Ovary (tissue), 9 donors: ENCODE data around the gene ANKRD23. TPM values are rescaled to one million over a fixed set of nuclear protein-coding genes. Genes with fewer than 3 reads are reported as not detected.

Experiments used
- DNase-seq, 5 donors: peaks; one replicate each; pipeline ENCODE4 v3.0.0-alpha.2; 2019 to 2020
- H3K27ac ChIP-seq, 2 donors: fragments of 200-600 bp; one replicate each; pipeline versions ENCODE4 v1.5.1 to v1.8.0; 2019 to 2022
- H3K27me3 ChIP-seq: fragments of 200-600 bp; one replicate; pipeline ENCODE4 v1.8.0; 2022
- H3K36me3 ChIP-seq: fragments of 200-600 bp; sonication (generic); one replicate; pipeline ENCODE4 v1.5.1; 2019
- H3K4me1 ChIP-seq: one replicate; pipeline ENCODE4 v1.8.1; 2013; ENCODE audit warnings: mild to moderate bottlenecking, moderate library complexity; ENCODE audit not compliant: insufficient read depth
- H3K4me3 ChIP-seq: fragments of 200-600 bp; sonication (generic); one replicate; pipeline ENCODE4 v1.5.1; 2017
- H3K9me3 ChIP-seq, 2 donors: fragments of 200-600 bp in 1 of 2; sonication (generic) in 1 of 2; one replicate each; pipeline versions ENCODE4 v1.5.1 to v1.8.1; 2013 to 2019; ENCODE audit warnings: mild to moderate bottlenecking in 1 of 2, moderate library complexity in 1 of 2
- CTCF ChIP-seq, 3 donors: fragments of 450-650 bp in 2 of 3; fragments of 200-600 bp in 1 of 3; IDR thresholded peaks; one replicate each; pipeline versions ENCODE4 v1.5.1 to v1.8.0; 2016 to 2022; ENCODE audit warnings: antibody characterized with exemption in 3 of 3, mild to moderate bottlenecking in 1 of 3
- EP300 ChIP-seq: sonication (generic); formaldehyde crosslinking; IDR thresholded peaks from one replicate; pipeline ENCODE4 v1.6.1; 2017; ENCODE audit warnings: antibody characterized with exemption
- POLR2A ChIP-seq: fragments of 450-650 bp; IDR thresholded peaks from one replicate; pipeline ENCODE4 v1.6.1; 2017; ENCODE audit warnings: antibody characterized with exemption, mild to moderate bottlenecking, moderate library complexity
- WGBS, 3 donors: extraction: QIAGEN DNeasy Blood & Tissue Kit in 1 of 3; methylation state at CpG; one replicate each; pipeline versions ENCODE4 v1.1.5 to v1.1.7; 2013 to 2017; 5-methylcytosine and 5-hydroxymethylcytosine counted together
- intact Hi-C, 4 donors: fragments of 100-400 bp; cut with DNase I; formaldehyde crosslinking; loops; one replicate each; pipeline versions ENCODE4 v1.11.0 to v1.15.1; 2022 to 2023
- polyA plus RNA-seq, 2 donors: library from polyadenylated mRNA; stranded (reverse); fragments of 200-250 nt in 1 of 2; fragments of 350-450 nt in 1 of 2; fragmentation: Illumina TruSeq in 1 of 2; extraction: RNeasy Lipid Tissue Mini Kit (QIAGEN cat#74804) in 1 of 2; gene quantifications; one replicate each; pipeline ENCODE4 v1.2.3, GENCODE V29; 2013 to 2014
- total RNA-seq, 7 donors: library from RNA; depleted of rRNA in 2 of 7; stranded (reverse); fragments of >200 nt in 2 of 7; fragmentation: NEBNext Ultra II Directional in 3 of 7; extraction: Animal tissue kit (Norgen Biotek cat#: 25700) in 3 of 7; gene quantifications; one replicate each; pipeline versions ENCODE4 v1.1.0 to v1.2.4, GENCODE V29; 2016 to 2023
- donor health status: DM: no; HTN: no; CAD: no; lungs with moderate emphysema.
- donor health status: DM: no; HTN: no; CAD: no.
- donor health status: Bipolar disorder and iron deficiency.
- donor health status: DM: yes; HTN: yes; CAD: no.
- donor health status: DM: no; HTN: no; CAD: no.
- donor health status: DM: yes; HTN: yes; CAD: no.

The ANKRD23 gene
- total and polyA plus RNA-seq, 9 donors = 1.4 to 14.1 (median 8.4) TPM

GRCh38 chr2:96831679-96832078 lies 12.1 kb downstream of the ANKRD23 start:
- no peaks in the 10 kb centered on the region for H3K36me3 ChIP-seq
- peak overlapping the region in 1 of 2 donors; percentile 57 for H3K27ac ChIP-seq
- no peaks in the 10 kb centered on the region for H3K27me3 ChIP-seq
- intact Hi-C loops = no loop called here
- 48 to 69% (median 61%) methylated on average over 10 of the region's 10 CpGs for WGBS, 3 donors
- no peak overlapping the region for H3K4me3 ChIP-seq
- H3K4me1 ChIP-seq = peaks cover 9% of the 10 kb centered on the region
- TF ChIP-seq CTCF (IDR thresholded peaks at IDR 0.05) (no peak), POLR2A (no peak), EP300 (no peak)
- no peaks in the 10 kb centered on the region for H3K9me3 ChIP-seq
- DNase-seq = no peak

- Histone ChIP-seq H3K9me3 (no peaks in the 10 kb centered on the region), H3K4me3 (no peak overlapping the region), H3K36me3 (no peaks in the 10 kb centered on the region), H3K27ac (no peak overlapping the region), H3K4me1 (peaks cover 9% of the 10 kb centered on the region), H3K27me3 (no peaks in the 10 kb centered on the region)
- no peak for DNase-seq
- WGBS, 3 donors = 37 to 46% (median 41%) methylated on average over 5 of the region's 5 CpGs
- intact Hi-C loops = no loop called here
- TF ChIP-seq CTCF (IDR thresholded peaks at IDR 0.05) (no peak), POLR2A (no peak), EP300 (no peak)
These were observed 13.7 kb downstream of the ANKRD23 start for GRCh38 chr2:96830044-96830562.

GRCh38 chr2:96828874-96829273 lies 14.9 kb downstream of the ANKRD23 start:
- Histone ChIP-seq H3K27me3 (no peaks in the 10 kb centered on the region), H3K27ac (no peak overlapping the region), H3K4me1 (peaks cover 9% of the 10 kb centered on the region), H3K4me3 (no peak overlapping the region), H3K9me3 (no peaks in the 10 kb centered on the region), H3K36me3 (no peaks in the 10 kb centered on the region)
- WGBS, 3 donors = 94 to 97% (median 96%) methylated on average over 13 of the region's 13 CpGs
- intact Hi-C loops = no loop called here
- no peak for DNase-seq
- TF ChIP-seq EP300 (no peak), POLR2A (no peak), CTCF (IDR thresholded peaks at IDR 0.05) (no peak)

GRCh38 chr2:96828436-96828835 lies 15.4 kb downstream of the ANKRD23 start:
- H3K9me3 ChIP-seq = no peaks in the 10 kb centered on the region
- WGBS, 3 donors = 94 to 96% (median 95%) methylated on average over 14 of the region's 14 CpGs
- intact Hi-C loops = no loop called here
- no peaks in the 10 kb centered on the region for H3K36me3 ChIP-seq
- TF ChIP-seq CTCF (IDR thresholded peaks at IDR 0.05) (no peak), EP300 (no peak), POLR2A (no peak)
- no peak overlapping the region for H3K27ac ChIP-seq
- H3K27me3 ChIP-seq = no peaks in the 10 kb centered on the region
- H3K4me1 ChIP-seq = peaks cover 11% of the 10 kb centered on the region
- DNase-seq = no peak
- H3K4me3 ChIP-seq = no peak overlapping the region
